GM21390 (cell line): Measurements from ENCODE around the gene ZFY.

Experiments
- ATAC-seq: cut with Tn5 transposase; IDR thresholded peaks from one replicate; pipeline ENCODE4 v1.9.1; 2021; ENCODE audit not compliant: unreplicated experiment

Gene ZFY

DNA sequence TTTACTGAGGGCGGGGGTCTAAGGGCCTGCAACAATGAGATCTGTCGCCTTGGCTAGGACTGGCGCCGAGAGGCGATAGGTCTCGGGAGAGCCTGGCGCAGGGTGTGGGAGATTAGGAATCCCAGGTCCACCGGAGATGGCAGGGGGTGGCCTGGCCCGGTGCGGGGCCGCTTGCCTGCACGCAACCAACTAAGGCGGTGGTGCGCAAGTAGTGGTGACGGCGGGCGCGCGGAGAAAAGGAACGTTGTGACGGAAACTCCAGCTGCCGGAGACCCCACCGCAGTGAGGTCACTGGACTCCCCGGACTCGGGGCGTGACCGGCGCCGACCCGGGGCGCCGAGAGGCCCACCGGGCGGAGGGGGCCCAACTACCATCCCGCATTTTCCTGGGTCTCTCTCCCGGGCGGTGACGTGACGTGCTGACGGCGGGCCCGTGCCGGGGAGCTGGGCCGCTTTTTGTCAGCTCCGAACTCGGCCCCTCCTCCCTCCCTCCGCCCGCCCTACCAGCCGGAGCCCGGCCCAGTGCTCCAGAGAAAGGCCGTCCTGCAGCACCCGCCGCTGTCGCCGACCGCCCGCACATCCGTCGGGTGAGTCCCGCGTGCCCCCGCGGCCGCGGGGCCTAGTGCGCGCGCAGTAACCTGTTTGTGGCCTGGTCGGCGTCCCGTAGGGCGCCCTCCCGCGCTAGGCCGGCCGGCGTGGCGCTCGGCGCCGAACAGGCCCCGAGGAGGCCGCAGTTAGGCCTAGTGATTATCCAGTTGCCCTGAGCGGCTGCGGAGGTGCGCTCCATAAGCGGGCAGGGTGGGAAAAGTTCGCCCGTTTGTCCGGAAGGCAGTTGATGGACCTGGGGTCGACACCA, at the start of gene ZFY:
Gene ZFY, plus strand, starts transcription at position 521 of the 855 bp plus-strand sequence. CDS start 18,556 bp downstream, outside the sequence.
- peak; percentile 28 for ATAC-seq

GRCh38 chrY:2885880-2886279, 49.3 kb upstream of the ZFY start:
- no peak for ATAC-seq

DNA sequence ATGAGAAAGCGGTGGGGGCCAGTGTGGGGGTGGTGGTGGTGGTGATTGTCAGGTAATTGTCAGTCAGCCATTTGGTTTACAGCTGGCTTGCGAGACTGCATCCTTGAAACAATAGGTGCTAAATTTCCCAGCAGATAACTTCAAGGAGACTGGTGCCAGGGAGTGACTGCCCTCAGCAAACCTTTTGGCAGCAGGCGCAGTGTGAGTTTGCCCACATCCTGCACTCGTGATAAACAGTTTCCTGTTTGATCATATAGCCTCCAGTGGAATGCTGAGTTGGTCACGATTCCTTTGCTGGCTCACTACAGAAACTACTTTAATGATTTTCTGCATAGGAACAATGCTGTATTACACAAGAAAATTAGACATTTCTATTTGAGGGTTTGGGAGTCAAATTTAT, 47.8 kb upstream of the ZFY start:
- peak; percentile 6 for ATAC-seq

- ATAC-seq = peak; percentile 82
These were observed 47.2 kb upstream of the ZFY start for GRCh38 chrY:2887955-2888354.

DNA sequence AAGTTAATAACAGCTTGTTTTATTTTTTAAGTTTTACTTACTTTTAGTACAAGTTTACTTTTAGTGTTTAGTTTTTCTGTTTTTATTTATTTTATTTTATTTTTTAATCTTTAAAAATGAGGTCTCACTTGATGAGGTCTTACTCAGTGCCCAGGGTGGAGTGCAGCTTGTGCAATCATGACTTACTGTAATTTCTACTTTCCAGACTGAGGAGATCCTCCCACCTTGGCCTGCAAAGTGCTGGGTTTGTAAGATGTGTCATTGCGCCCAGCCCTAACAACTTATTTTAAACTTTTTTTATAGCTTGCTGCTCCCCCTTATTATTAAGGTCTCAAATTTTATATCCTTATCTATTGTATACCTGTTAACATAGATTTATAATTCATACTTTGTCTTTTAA, 41.7 kb upstream of the ZFY start:
- no peak for ATAC-seq

DNA sequence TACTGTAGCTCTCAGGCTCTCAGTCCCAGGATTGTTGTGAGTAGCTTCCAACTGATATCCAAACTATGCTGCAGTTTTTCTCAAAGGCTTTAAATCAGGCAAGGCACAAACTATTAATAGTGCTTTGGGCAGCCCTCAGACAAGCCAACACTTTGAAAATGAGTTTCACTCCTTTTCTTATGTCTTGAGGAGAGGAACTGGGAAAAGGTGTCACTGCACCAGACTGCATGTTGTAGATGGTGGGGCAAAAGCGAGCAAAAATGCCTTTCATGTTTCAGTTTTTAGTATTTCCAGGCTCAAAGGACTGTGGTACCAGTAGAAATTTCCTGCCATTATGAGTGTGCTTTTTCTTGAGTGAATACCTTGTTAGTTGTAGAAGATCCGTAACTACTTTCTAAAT, 39.1 kb upstream of the ZFY start:
- ATAC-seq = peak; percentile 90

DNA sequence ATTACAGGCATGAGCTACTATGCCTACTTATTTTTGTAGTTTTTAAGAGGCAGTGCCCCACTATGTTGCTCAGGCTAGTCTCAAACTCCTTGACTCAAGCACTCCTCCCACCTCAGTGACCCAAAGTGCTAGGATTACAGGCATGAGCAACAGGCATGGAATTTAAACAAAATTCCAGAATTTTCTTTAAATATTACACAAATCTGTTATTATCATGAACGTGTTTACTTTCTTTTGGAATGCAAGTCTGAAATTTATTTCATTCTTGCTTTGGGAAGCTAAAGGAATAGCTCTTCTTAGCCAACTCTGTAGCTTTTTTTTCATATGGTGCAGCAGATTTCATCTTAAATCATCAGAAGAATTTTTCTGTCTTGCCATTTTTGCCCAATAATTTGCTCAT, 27.8 kb upstream of the ZFY start:
- ATAC-seq = no peak

GRCh38 chrY:2913066-2913815, 21.9 kb upstream of the ZFY start:
- peak; percentile 86 for ATAC-seq

GRCh38 chrY:2934078-2934477, 1.1 kb upstream of the ZFY start:
- ATAC-seq = no peak

- peak; percentile 65 for ATAC-seq
These were observed 695 bp downstream of the ZFY start for GRCh38 chrY:2935716-2936435.

- ATAC-seq = no peak
These were observed 1.2 kb downstream of the ZFY start for GRCh38 chrY:2936436-2936750.

- no peak for ATAC-seq
These were observed 2.0 kb downstream of the ZFY start for GRCh38 chrY:2937149-2937548.

GRCh38 chrY:2949590-2950252, 14.5 kb downstream of the ZFY start:
- ATAC-seq = peak; percentile 62

DNA sequence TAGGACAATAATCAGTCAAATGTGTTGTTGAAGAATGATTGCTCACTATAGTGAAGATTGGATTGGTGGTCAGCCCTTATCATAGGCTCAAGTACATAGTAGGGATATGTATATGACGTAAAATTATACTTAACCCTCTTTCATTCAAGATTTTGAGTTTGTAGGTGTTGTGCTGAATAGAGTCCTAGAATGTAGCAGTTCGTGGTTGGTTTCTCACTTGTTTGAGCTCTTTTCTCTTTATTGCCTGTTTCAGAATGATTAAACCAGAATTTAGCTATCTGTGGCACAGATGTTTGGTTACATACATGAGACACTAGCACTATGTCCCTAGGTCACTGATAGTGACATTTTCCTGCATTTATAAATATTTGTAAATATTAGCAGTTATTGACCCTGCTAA, 15.5 kb downstream of the ZFY start:
- ATAC-seq = peak; percentile 50

GRCh38 chrY:2952912-2953311, 17.7 kb downstream of the ZFY start:
- ATAC-seq = no peak

- no peak for ATAC-seq
These were observed 19.6 kb downstream of the ZFY start for GRCh38 chrY:2954735-2955134.

DNA sequence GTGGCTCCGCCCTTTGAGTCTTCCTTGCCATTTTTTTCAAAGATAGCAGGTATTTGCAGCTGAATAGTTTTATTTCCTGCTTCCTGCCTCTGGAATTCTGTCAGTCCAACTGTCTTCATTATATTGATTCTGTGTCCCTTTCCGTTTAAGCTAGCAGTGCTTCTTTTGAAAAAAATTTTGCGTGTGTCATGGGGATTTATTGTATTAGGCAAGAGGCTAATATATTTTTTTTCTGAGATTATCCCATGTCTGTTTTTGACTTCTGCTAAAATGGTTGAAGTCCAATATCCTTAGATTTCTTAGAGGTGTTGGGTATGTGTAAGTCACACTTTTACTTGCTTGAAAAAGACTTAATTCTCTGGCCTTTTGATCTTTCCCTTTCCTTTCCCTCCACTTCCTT, 20.4 kb downstream of the ZFY start:
- ATAC-seq = no peak

DNA sequence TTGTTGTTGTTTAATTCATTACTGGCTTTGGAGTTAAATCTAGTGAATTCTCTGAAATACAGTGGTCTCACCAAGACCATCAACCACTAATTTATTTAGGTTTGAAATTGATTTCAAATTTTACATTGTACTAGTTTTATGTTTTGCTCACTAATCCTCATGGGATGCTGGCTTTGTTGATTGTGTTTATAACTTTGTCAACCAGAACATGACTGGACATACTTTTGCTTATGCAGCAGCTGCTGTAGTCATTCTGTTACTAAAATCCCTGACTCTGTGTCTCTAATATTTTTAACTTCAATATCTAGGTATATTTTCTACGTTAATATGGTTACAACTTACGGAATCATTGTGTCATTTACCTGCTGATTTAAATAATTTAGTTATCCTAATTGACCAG, 26.9 kb downstream of the ZFY start:
- ATAC-seq = no peak

GRCh38 chrY:2964814-2965213, 29.6 kb downstream of the ZFY start:
- ATAC-seq = no peak

- no peak for ATAC-seq
These were observed 30.4 kb downstream of the ZFY start for GRCh38 chrY:2965629-2966028.

- ATAC-seq = no peak
These were observed 34.4 kb downstream of the ZFY start for GRCh38 chrY:2969561-2969960.
